DND-41 (cell line): Measurements from ENCODE around the gene NOXA1.

Experiments used
- EZH2 ChIP-seq: IDR thresholded peaks from 3 replicates; pipeline ENCODE4 v1.6.1; 2012; ENCODE audit warnings: borderline replicate concordance, low read depth, mild to moderate bottlenecking, moderate library complexity, low read length, inconsistent platforms; ENCODE audit not compliant: severe bottlenecking
- TF ChIP-seq, protein P1 (sequence below): IDR thresholded peaks from 2 replicates; pipeline ENCODE4 v1.5.1; 2012; ENCODE audit warnings: borderline replicate concordance, low read length, moderate library complexity, mild to moderate bottlenecking; ENCODE audit not compliant: poor library complexity, severe bottlenecking; ENCODE audit errors: extremely low read depth

DNA sequence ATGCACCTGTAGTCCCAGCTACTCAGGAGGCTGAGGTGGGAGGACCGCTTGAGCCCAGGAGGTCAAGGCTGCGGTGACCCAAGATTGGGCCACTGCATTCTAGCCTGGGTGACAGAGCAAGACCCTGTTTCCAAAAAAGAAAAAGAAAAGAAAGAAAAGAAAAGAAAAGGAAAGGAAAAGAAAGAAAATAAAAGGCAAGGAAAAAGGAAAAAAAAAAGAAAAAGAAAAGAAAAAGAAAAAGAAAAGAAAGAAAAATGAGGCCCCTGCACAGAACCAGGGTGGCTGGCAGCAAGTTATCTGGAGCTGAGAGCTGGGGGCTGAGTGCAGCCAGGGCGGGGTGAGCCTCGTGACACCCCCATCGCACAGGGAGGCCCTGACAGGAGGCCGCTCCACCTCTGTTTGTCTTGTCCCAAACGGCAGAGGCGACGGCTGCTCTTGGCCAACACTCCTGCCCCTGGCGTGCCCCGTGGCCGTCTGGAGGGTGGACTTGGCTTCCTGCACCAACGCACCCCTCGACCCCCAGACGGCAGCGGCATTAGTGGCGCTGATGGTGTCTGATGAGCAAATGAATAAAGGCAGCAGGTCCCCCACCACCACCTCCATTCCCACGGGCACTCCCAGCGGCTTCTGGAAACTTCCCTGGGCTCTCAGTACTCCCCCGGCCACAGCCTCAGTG lies 17.0 kb upstream of the NOXA1 start:
- no peak for TF ChIP-seq EZH2
- TF ChIP-seq, protein P1, sequence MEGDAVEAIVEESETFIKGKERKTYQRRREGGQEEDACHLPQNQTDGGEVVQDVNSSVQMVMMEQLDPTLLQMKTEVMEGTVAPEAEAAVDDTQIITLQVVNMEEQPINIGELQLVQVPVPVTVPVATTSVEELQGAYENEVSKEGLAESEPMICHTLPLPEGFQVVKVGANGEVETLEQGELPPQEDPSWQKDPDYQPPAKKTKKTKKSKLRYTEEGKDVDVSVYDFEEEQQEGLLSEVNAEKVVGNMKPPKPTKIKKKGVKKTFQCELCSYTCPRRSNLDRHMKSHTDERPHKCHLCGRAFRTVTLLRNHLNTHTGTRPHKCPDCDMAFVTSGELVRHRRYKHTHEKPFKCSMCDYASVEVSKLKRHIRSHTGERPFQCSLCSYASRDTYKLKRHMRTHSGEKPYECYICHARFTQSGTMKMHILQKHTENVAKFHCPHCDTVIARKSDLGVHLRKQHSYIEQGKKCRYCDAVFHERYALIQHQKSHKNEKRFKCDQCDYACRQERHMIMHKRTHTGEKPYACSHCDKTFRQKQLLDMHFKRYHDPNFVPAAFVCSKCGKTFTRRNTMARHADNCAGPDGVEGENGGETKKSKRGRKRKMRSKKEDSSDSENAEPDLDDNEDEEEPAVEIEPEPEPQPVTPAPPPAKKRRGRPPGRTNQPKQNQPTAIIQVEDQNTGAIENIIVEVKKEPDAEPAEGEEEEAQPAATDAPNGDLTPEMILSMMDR = no peak
